Prostate gland (tissue), 2 donors: ENCODE results near the gene HGFAC.

Experiments used
- POLR2A ChIP-seq: fragments of 450-650 bp; IDR thresholded peaks from one replicate; pipeline ENCODE4 v1.6.1; 2016; ENCODE audit warnings: antibody characterized with exemption, mild to moderate bottlenecking
- TF ChIP-seq, protein P1 (sequence below), 4 experiments: fragments of 200-600 bp in 2 of 4; fragments of 450-650 bp in 2 of 4; sonication (generic) in 2 of 4; IDR thresholded peaks; 1 replicate in 3 of 4; 2 replicates in 1 of 4; pipeline ENCODE4 v1.5.1; 2016 to 2019; ENCODE audit warnings: antibody characterized with exemption in 4 of 4, mild to moderate bottlenecking in 2 of 4, moderate library complexity in 2 of 4

DNA sequence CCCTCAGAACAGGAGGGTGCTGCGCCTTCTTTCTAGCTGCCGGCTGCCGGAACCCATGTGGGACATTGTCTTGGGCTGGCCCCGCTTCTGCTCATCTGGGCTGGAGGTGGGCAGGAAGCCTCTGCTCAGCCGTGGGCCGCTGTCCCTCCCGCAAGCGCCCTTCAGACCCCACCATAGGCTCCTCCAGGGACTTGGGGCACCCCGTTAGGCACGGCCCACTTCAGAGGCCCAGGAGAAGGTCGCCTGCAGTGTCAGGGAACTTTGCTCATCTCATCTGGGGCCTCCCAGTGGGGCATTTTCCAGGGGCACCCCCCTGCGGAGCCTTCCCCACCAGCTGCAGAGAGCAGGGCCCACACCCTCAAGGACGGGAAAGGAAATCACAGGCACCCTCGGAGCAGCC lies 54.3 kb downstream of the HGFAC start:
- TF ChIP-seq, protein P1, sequence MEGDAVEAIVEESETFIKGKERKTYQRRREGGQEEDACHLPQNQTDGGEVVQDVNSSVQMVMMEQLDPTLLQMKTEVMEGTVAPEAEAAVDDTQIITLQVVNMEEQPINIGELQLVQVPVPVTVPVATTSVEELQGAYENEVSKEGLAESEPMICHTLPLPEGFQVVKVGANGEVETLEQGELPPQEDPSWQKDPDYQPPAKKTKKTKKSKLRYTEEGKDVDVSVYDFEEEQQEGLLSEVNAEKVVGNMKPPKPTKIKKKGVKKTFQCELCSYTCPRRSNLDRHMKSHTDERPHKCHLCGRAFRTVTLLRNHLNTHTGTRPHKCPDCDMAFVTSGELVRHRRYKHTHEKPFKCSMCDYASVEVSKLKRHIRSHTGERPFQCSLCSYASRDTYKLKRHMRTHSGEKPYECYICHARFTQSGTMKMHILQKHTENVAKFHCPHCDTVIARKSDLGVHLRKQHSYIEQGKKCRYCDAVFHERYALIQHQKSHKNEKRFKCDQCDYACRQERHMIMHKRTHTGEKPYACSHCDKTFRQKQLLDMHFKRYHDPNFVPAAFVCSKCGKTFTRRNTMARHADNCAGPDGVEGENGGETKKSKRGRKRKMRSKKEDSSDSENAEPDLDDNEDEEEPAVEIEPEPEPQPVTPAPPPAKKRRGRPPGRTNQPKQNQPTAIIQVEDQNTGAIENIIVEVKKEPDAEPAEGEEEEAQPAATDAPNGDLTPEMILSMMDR (IDR thresholded peaks at IDR 0.05): no peak
- TF ChIP-seq POLR2A: no peak
